K562 (cell line): ENCODE results near the gene SURF6. TPM values are rescaled to one million over a fixed set of nuclear protein-coding genes. Genes with fewer than 3 reads are reported as not detected.

Experiments
- ATAC-seq: fragments of 200-7000 bp; cut with Tn5 transposase; 3 replicates; pipeline ENCODE4 v1.9.1; 2020; ENCODE audit warnings: moderate library complexity
- BruUV-seq: library from RNA; stranded (reverse); fragments of 400-500 nt; replicated peaks from 2 replicates; lab custom pipeline; 2021; lab: Mats Ljungman, UMichigan
- CTCF ChIA-PET: fragments of 300-600 bp; formaldehyde crosslinking; extraction: SDS; loops from one replicate; lab custom pipeline; 2021; ENCODE audit warnings: low intra/inter-chr PET ratio; lab: Yijun Ruan, JAX
- POLR2A ChIA-PET: fragments of 300-600, 350-650 bp; sonication (Branson Sonifier 250); formaldehyde crosslinking; extraction: SDS; loops from one replicate; lab custom pipeline; 2021; ENCODE audit warnings: antibody characterized with exemption, inconsistent platforms; lab: Yijun Ruan, JAX
- DNase-seq, 4 experiments: peaks; one replicate each; pipeline versions ENCODE4 v3.0.0 to v3.0.0-alpha.2; 2011 to 2018; ENCODE audit warnings: low spot score in 3 of 4, mixed read lengths in 3 of 4; ENCODE audit errors: extremely low read depth in 1 of 4
- FAIRE-seq: peaks from 2 replicates; lab custom pipeline; 2011; peaks lifted over from hg19 to GRCh38; lab: Jason Lieb, UNC
- H2AFZ ChIP-seq: 2 replicates; pipeline ENCODE4 v1.6.0; 2011; ENCODE audit warnings: low read depth, low read length, control low read depth, inconsistent platforms
- H3K27ac ChIP-seq: fragments of 200-600 bp; 3 replicates; pipeline ENCODE4 v1.8.0; 2011; ENCODE audit warnings: low read depth, mild to moderate bottlenecking, control low read depth, inconsistent platforms, low read length, moderate library complexity, mixed read lengths; ENCODE audit errors: extremely low read depth
- H3K27me3 ChIP-seq, 2 experiments: fragments of 300-600 bp in 1 of 2; 2 replicates in 1 of 2; 3 replicates in 1 of 2; pipeline versions ENCODE4 v1.6.0 to v1.8.0; 2011; ENCODE audit warnings: inconsistent platforms in 2 of 2, low read length in 2 of 2, mild to moderate bottlenecking in 1 of 2, mixed read lengths in 1 of 2, moderate library complexity in 1 of 2; ENCODE audit not compliant: control insufficient read depth in 2 of 2, insufficient read depth in 2 of 2
- H3K36me3 ChIP-seq: fragments of 300-600 bp; 3 replicates; pipeline ENCODE4 v1.8.0; 2011; ENCODE audit warnings: mild to moderate bottlenecking, low read length, inconsistent platforms; ENCODE audit not compliant: control insufficient read depth, insufficient read depth
- H3K4me1 ChIP-seq, 2 experiments: fragments of 200-600 bp in 1 of 2; replicated peaks in 1 of 2; 2 replicates in 1 of 2; 3 replicates in 1 of 2; pipeline versions ENCODE4 v1.5.1 to v1.8.0; 2011; ENCODE audit warnings: inconsistent platforms in 2 of 2, low read length in 2 of 2, mild to moderate bottlenecking in 1 of 2, mixed read lengths in 1 of 2, moderate library complexity in 1 of 2; ENCODE audit not compliant: control insufficient read depth in 2 of 2, insufficient read depth in 2 of 2
- H3K4me2 ChIP-seq: 2 replicates; pipeline ENCODE4 v1.6.1; 2011; ENCODE audit warnings: low read length, control low read depth, inconsistent platforms, mixed read lengths; ENCODE audit not compliant: insufficient read depth
- H3K4me3 ChIP-seq: fragments of 200-600 bp; sonication (generic), shearing (Covaris generic); 2 replicates; pipeline ENCODE4 v1.5.1; 2016; ENCODE audit warnings: control low read depth, inconsistent platforms
- H3K79me2 ChIP-seq: fragments of 200-600 bp; 3 replicates; pipeline ENCODE4 v1.8.0; 2011; ENCODE audit warnings: low read length, inconsistent platforms; ENCODE audit not compliant: control insufficient read depth, insufficient read depth
- H3K9ac ChIP-seq, 2 experiments: 2 replicates each; pipeline versions ENCODE4 v1.6.0 to v1.6.1; 2011; ENCODE audit warnings: low read depth in 2 of 2, low read length in 2 of 2, control low read depth in 1 of 2, inconsistent platforms in 1 of 2, mild to moderate bottlenecking in 1 of 2, mixed read lengths in 1 of 2; ENCODE audit not compliant: insufficient read depth in 1 of 2
- H3K9me1 ChIP-seq: one replicate; pipeline ENCODE4 v1.6.0; 2011; ENCODE audit warnings: inconsistent platforms, mild to moderate bottlenecking, low read length, moderate library complexity; ENCODE audit not compliant: control insufficient read depth, insufficient read depth
- H3K9me3 ChIP-seq: replicated peaks from 2 replicates; pipeline ENCODE4 v1.5.1; 2011; ENCODE audit warnings: low read depth, low read length, inconsistent platforms; ENCODE audit not compliant: control insufficient read depth, insufficient read depth
- H4K20me1 ChIP-seq: replicated peaks from 2 replicates; pipeline ENCODE4 v1.6.1; 2011; ENCODE audit warnings: low read length, inconsistent platforms, mixed read lengths; ENCODE audit not compliant: control insufficient read depth, insufficient read depth
- CTCF ChIP-seq, 3 experiments: IDR thresholded peaks in 2 of 3; conservative IDR thresholded peaks in 1 of 3; 2 replicates each; pipeline ENCODE4 v1.5.1; 2011 to 2012; ENCODE audit warnings: low read length in 3 of 3, mild to moderate bottlenecking in 3 of 3, control low read depth in 2 of 3, improper control_type of control experiment in 1 of 3, inconsistent platforms in 1 of 3, low read depth in 1 of 3, mixed read lengths in 1 of 3, moderate library complexity in 1 of 3; ENCODE audit not compliant: insufficient read depth in 2 of 3
- ELF1 ChIP-seq: fragments of 200-800 bp; sonication (Bioruptor generic); IDR thresholded peaks from 2 replicates; pipeline ENCODE4 v1.6.1; 2016; ENCODE audit warnings: missing genetic modification characterization, missing compliant biosample characterization
- ETV1 ChIP-seq: fragments of 450-650 bp; conservative IDR thresholded peaks from 2 replicates; pipeline ENCODE4 v1.6.1; 2016; ENCODE audit warnings: missing genetic modification characterization, control low read depth, low read depth, missing compliant biosample characterization
- GATA2 ChIP-seq: sonication (generic); formaldehyde crosslinking; IDR thresholded peaks from 2 replicates; pipeline ENCODE4 v1.4.0; 2020; ENCODE audit warnings: mild to moderate bottlenecking, missing genetic modification reagents
- KDM1A ChIP-seq, 2 experiments: fragments of 450-650 bp; IDR thresholded peaks; 2 replicates each; pipeline ENCODE4 v1.6.1; 2016; ENCODE audit warnings: mild to moderate bottlenecking in 2 of 2
- POLR2G ChIP-seq: fragments of 200-400 bp; formaldehyde crosslinking; IDR thresholded peaks from 2 replicates; pipeline ENCODE4 v1.6.1; 2017; ENCODE audit warnings: low read depth, mild to moderate bottlenecking, antibody characterized with exemption, low read length, moderate library complexity
- PTRF ChIP-seq: fragments of 450-650 bp; IDR thresholded peaks from 2 replicates; pipeline ENCODE4 v1.6.1; 2016; ENCODE audit warnings: mild to moderate bottlenecking, missing genetic modification characterization, missing compliant biosample characterization
- RBFOX2 ChIP-seq: fragments of 200-400 bp; formaldehyde crosslinking; IDR thresholded peaks from 2 replicates; pipeline ENCODE4 v1.6.1; 2017; ENCODE audit warnings: low read depth, mild to moderate bottlenecking, low read length, moderate library complexity
- SMAD2 ChIP-seq: fragments of 150-350 bp; IDR thresholded peaks from 2 replicates; pipeline ENCODE4 v1.6.1; 2014; ENCODE audit warnings: low read depth, mild to moderate bottlenecking, low read length
- YBX1 ChIP-seq: fragments of 450-650 bp; IDR thresholded peaks from 2 replicates; pipeline ENCODE4 v1.7.1; 2016; ENCODE audit warnings: mild to moderate bottlenecking
- WGBS: fragments of 100-300 bp; shearing (Covaris generic); methylation state at CpG from one replicate; pipeline ENCODE4 v1.1.6; 2016; ENCODE audit warnings: low coverage, mixed read lengths; ENCODE audit not compliant: insufficient coverage; ENCODE audit errors: missing lambda C conversion rate; 5-methylcytosine and 5-hydroxymethylcytosine counted together
- in situ Hi-C: fragments of 300-500 bp; cut with MboI; formaldehyde crosslinking; loops from 4 replicates; pipeline ENCODE4 v1.15.0; 2018; ENCODE audit warnings: inconsistent platforms, mixed read lengths
- intact Hi-C: fragments of 100-400 bp; cut with micrococcal nuclease; formaldehyde crosslinking; loops from 2 replicates; pipeline ENCODE4 v1.14.2; 2022
- polyA plus RNA-seq, 8 experiments: library from polyadenylated mRNA; depleted of rRNA in 4 of 8; stranded (reverse) in 5 of 8; unstranded in 3 of 8; fragments of >200 nt; fragmentation: Nextera tagmentation in 2 of 8; fragmentation: Illumina TruSeq in 1 of 8; extraction: Ambion mirVana in 2 of 8; extraction: Trizol in 1 of 8; gene quantifications; 2 replicates each; pipeline versions ENCODE4 v1.2.1 to v1.2.3, GENCODE V29; 2011 to 2014; ENCODE audit warnings: inconsistent platforms in 1 of 8, missing spikeins in 1 of 8
- total RNA-seq, 7 experiments: library from RNA; depleted of rRNA in 6 of 7; stranded (reverse); fragments of >200 nt in 6 of 7; fragmentation: Illumina TruSeq in 2 of 7; extraction: Trizol in 2 of 7; gene quantifications; 2 replicates each; pipeline versions ENCODE4 v1.2.1 to v1.2.3, GENCODE V29; 2011 to 2021; ENCODE audit warnings: low replicate concordance in 1 of 7

SURF6 gene
- total and polyA plus RNA-seq, 9 of the 15 experiments (the other 6 are each of a cell fraction or from before 2014, with no cell fraction given), result 1.4 to 68.3 (median 14.7) TPM

DNA sequence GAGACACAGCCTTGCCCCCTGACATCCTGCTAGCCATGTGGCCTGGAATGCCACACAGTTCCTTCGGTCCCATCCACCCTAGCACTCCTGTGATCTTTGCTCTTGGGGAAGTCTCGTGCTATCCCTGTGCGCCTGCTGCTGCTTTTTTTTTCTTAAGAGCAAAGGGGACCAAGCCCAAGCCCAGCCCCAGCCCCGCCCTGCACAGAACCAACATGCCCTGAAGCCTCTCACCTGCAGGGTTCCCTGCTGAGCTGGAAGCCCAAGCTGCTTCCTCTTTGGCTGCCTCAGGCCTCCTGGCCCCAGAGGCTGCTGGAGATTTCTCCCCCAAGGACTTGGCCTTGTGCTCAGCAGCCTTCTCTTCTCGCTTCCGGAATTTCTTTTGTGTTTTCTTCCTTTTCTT is 1.8 kb downstream of the SURF6 start:
- DNase-seq, result no peak
- H3K9me1 ChIP-seq, result no peaks in the 10 kb centered on the region
- POLR2A ChIA-PET, result interaction anchor here (0.7 to 2.3 kb wide), 3 partner anchors 10 to 26 kb away, joined by 3 to 9 read pairs (median 3); partner anchors contain the start of genes MED22 and RPL7A
- peak; percentile 23 for FAIRE-seq
- CTCF ChIA-PET, result no interaction called here
- peaks cover 4% of the 10 kb centered on the region; the same call in 1 of the 2 replicates for H4K20me1 ChIP-seq
- in situ Hi-C loops, result loop anchor here (5.0 kb wide), 1 partner anchor 147 kb away; no protein-coding TSS in a partner anchor
- peak overlapping the region in 1 of 2 experiments; percentile 84; a peak in 2 of 4 replicates for H3K9ac ChIP-seq
- peaks cover 39% of the 10 kb centered on the region for H3K79me2 ChIP-seq
- H3K27me3 ChIP-seq, result no peaks in the 10 kb centered on the region; a peak in 1 of 5 replicates
- peak overlapping the region; percentile 77; the same call in 1 of the 2 replicates for H3K4me3 ChIP-seq
- 92% methylated on average over 5 of the region's 6 CpGs for WGBS
- H3K9me3 ChIP-seq, result no peaks in the 10 kb centered on the region
- no peak overlapping the region for H3K4me2 ChIP-seq
- peaks cover 62% of the 10 kb centered on the region for H3K36me3 ChIP-seq
- intact Hi-C loops, result no loop called here
- no peak for ATAC-seq
- BruUV-seq, result no TSS peak
- H3K27ac ChIP-seq, result no peak overlapping the region
- no peak overlapping the region for H2AFZ ChIP-seq
- 0 out of 2 replicates have a peak, but pooled peaks have one; percentile 33 for TF ChIP-seq RBFOX2
- no peak for TF ChIP-seq YBX1
- TF ChIP-seq, all 486 proteins: peak for 1
- peaks cover 6 to 42% of the 10 kb centered on the region in 2 experiments; a peak in 4 of 5 replicates for H3K4me1 ChIP-seq

GRCh38 chr9:133333566-133333965 is 2.4 kb downstream of the SURF6 start:
- in situ Hi-C loops, result loop anchor here (5.0 kb wide), 1 partner anchor 146 kb away; no protein-coding TSS in a partner anchor
- ATAC-seq, result no peak
- peaks cover 6 to 42% of the 10 kb centered on the region in 2 experiments; a peak in 4 of 5 replicates for H3K4me1 ChIP-seq
- no peak overlapping the region for H2AFZ ChIP-seq
- peaks cover 56% of the 10 kb centered on the region for H3K36me3 ChIP-seq
- no TSS peak for BruUV-seq
- no peaks in the 10 kb centered on the region; a peak in 1 of 5 replicates for H3K27me3 ChIP-seq
- CTCF ChIA-PET, result interaction anchor here (0.6 kb wide), 1 partner anchor 149 kb away, joined by 3 read pairs; no protein-coding TSS in a partner anchor
- peaks cover 4% of the 10 kb centered on the region; the same call in 1 of the 2 replicates for H4K20me1 ChIP-seq
- peak overlapping the region in 1 of 2 experiments; percentile 33; a peak in 1 of 4 replicates for H3K9ac ChIP-seq
- peak; percentile 43 for TF ChIP-seq POLR2G
- TF ChIP-seq SMAD2, result no peak
- no peak for TF ChIP-seq PTRF (tag)
- TF ChIP-seq RBFOX2, result peak; percentile 60
- peak; percentile 25 to 67 (median 31); a peak in 4 of 6 replicates for TF ChIP-seq CTCF (IDR thresholded peaks at IDR 0.05 in 2 of 3, conservative IDR thresholded peaks at IDR 0.05 in 1 of 3; ENCODE audit: insufficient read depth in 2 of 3, low read depth in 1 of 3, low read length in 3 of 3)
- no peak for TF ChIP-seq ETV1 (tag)
- no peak for TF ChIP-seq GATA2
- TF ChIP-seq ELF1 (tag), result no peak
- TF ChIP-seq KDM1A (IDR thresholded peaks at IDR 0.05), result peak in 1 of 2 experiments; percentile 45; a peak in 1 of 4 replicates
- TF ChIP-seq, all 486 proteins: peak for 4
- H3K4me2 ChIP-seq, result no peak overlapping the region
- H3K4me3 ChIP-seq, result no peak overlapping the region
- POLR2A ChIA-PET, result interaction anchor here (0.7 to 2.3 kb wide), 4 partner anchors 11 to 147 kb away, joined by 3 to 9 read pairs (median 3); partner anchors contain the start of genes MED22 and RPL7A
- WGBS, result 97% methylated on average over 8 of the region's 10 CpGs
- intact Hi-C loops, result no loop called here
- no peaks in the 10 kb centered on the region for H3K9me3 ChIP-seq
- FAIRE-seq, result no peak
- no peak overlapping the region for H3K27ac ChIP-seq
- no peaks in the 10 kb centered on the region for H3K9me1 ChIP-seq
- peaks cover 39% of the 10 kb centered on the region for H3K79me2 ChIP-seq
- peak in 2 of 4 experiments; percentile 49 to 57 for DNase-seq
